Activated T-cell treated with anti-CD3 and anti-CD28 coated beads, Interleukin-2, amount 50 U/mL, for 48 hours (primary cell): ENCODE results near the gene EGF.
"Not testable (repeated sequence)": the region's sequence is repeated elsewhere in the genome, so short reads cannot be mapped to it uniquely, and the experiment has no call there.

ENCODE experiments used
- DNase-seq, 2 experiments: peaks; one replicate each; pipeline ENCODE4 v3.0.0-alpha.2; 2020

EGF gene

DNA sequence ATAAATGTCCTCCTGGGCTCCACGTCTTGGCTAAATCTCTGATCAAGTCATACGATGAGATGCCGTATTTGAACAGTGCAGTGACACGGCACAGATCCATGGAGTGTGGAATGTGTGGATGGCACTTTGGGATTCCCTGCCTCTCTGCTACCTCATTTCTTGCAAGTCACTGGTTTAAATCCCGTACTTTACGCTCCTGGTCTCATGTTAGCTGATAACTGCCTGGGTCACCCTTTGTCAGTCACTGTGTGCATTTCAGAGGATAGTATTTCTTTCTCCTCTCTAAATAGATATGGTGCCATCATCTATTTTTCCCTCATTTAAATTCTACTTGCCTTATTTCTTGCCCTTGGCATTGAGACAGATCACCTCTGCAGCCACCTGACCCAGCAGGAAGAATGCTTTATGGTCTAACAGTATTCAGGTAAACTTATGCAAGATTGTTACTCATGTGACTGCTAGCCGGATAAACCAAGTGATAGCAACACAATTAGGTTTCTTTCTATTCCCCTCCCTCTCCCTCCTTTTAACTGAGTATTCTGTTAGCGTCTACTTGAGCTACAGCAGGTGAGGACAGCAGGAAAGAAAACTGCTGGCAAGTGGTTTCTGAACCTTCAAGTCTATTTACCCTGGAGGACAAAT lies 2.8 kb downstream of the EGF start:
- DNase-seq, result no peak

GRCh38 chr4:109916027-109916409 lies 3.3 kb downstream of the EGF start:
- no peak for DNase-seq

GRCh38 chr4:109921384-109921808 lies 8.7 kb downstream of the EGF start:
- no peak for DNase-seq

DNA sequence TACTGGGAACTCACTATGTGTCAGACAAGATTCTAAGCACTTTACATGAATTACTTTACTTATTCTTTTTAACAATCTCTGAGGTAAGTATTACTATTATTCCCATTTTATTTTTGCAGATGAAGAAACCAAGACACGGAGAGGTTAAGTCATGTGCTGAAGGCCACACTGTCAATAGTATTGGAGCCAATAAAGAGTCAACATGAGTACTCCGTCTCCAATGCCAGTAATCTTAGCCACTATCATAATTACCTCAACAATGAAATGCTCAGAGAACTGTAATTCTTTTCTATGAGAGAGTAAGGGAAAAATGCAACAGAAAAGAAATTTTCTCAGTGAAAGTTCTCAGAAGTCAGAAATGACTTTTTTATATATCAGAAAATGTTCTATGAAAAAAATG lies 12.7 kb downstream of the EGF start:
- DNase-seq, result no peak

DNA sequence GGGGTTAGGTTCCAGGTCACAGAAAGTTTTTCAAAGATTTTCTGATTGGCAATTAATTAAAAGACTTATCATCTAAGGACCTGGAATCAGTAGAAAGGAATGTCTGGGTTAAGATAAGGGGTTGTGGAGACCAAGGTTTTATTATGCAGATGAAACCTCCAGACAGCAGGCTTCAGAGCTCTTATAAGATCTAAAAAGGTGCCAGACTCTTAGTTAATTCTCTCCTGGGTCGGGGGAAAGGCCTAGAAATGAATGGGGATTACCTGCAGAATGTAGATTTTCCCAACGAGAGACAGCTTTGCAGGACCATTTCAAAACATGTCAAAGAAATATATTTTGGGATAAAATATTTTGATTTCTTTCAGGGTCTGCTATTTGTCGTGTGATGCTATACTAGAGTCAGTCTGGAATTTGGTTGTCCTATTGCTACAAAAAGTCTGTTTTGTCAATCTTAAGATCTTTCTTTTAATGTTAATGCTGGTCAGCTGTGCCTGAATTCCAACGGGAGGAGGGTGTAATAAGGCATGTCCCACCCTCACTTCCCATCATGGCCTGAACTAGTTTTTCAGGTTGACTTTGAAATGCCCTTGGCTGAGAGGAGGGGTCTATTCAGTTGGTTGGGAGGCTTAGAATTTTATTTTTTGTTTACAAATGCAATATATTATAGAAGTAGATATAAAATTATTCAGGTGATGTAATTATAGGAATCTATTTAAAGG lies 15.8 kb downstream of the EGF start:
- DNase-seq, result no peak

- no peak for DNase-seq
Observed at GRCh38 chr4:109930464-109930863, 17.8 kb downstream of the EGF start.

GRCh38 chr4:109930872-109931271 lies 18.2 kb downstream of the EGF start:
- no peak for DNase-seq

GRCh38 chr4:109931318-109931717 lies 18.6 kb downstream of the EGF start:
- DNase-seq, result no peak

- not testable (repeated sequence) for DNase-seq
Observed at GRCh38 chr4:109937352-109937751, 24.7 kb downstream of the EGF start.

- no peak for DNase-seq
Observed at GRCh38 chr4:109939190-109939589, 26.5 kb downstream of the EGF start.

DNA sequence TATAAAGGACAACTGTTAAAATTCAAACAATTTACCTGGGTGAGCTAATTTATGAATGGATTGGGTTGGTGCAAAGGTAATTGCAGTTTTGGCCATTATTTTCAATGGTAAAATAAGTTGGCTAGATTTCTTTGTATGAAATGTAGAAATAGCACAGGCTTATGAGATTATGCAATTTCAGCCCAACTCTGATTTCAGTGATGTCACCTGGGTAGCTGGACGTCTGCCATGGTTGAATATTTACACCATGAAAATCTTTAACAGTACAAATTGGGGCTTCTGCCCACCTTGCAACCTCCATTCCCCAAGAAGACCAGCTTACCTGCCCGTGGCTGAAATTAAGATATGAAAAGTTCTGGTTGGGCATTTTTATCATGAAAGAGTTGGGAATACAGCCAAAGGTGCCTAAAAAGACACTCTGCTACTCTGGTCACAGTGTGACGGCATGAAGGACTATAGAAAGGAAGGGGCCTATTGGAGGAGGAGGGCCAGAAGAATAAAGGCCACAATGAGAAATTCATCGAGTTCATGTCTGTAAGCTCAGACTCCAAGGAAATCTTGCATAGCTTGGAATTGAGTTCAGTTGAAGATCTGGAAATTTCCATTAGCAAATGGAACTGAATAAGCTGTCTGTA lies 29.7 kb downstream of the EGF start:
- no peak for DNase-seq

DNA sequence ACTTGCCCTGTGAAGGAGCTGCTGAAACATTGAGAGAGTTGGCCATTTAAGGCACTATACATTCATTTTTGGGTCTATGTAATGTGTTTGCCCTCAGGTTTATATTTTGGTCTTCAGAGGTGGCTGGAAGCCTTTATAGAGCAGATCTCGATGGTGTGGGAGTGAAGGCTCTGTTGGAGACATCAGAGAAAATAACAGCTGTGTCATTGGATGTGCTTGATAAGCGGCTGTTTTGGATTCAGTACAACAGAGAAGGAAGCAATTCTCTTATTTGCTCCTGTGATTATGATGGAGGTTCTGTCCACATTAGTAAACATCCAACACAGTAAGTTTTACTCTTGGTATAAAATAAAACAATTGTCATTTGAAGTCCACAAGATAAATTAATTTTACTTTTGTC lies 31.1 kb downstream of the EGF start:
- no peak for DNase-seq

- DNase-seq, result no peak
Observed at GRCh38 chr4:109944591-109944990, 31.9 kb downstream of the EGF start.

- DNase-seq, result peak; percentile 49 to 66
Observed at GRCh38 chr4:109945056-109945455, 32.4 kb downstream of the EGF start.

- DNase-seq, result no peak
Observed at GRCh38 chr4:109946120-109946519, 33.4 kb downstream of the EGF start.

DNA sequence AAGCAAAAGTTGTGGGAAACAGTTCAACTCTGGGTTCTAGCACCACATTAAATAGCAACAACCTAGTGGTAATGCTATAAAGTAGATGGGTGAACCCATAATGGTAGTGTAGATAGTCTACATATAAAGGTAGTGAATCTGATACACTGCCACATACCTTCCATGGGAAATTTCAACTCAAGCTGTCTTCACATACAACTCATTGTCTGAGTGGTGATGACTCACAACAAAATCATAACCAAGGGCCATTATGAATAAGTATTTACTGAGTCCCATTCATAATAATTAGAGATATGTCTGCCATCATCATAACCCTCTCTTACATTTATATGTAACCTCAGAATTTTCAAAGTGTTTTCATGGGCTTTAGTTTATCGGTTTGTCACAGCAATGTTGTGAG lies 34.8 kb downstream of the EGF start:
- no peak for DNase-seq

DNA sequence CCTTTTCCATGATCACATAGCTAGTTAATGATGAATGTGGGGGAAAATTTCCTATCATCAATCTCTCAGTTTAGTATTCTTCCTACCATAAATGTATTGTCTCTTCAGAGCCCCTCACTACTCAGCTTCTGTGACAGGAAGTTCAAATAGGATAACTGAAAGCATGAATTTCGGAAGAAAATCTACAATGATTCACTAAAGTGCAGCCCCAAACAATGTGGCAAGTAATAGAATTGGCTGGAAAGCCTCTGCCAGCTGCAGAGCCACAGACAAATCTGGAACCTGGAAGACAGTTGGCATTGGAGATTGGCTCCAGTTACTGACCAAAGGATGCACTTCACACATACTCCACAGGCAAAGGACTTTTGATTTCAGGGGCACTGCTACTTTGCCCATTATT lies 35.2 kb downstream of the EGF start:
- peak in 1 of 2 experiments; percentile 32 for DNase-seq

GRCh38 chr4:109949099-109949718 lies 36.5 kb downstream of the EGF start:
- DNase-seq, result peak; percentile 50 to 60

DNA sequence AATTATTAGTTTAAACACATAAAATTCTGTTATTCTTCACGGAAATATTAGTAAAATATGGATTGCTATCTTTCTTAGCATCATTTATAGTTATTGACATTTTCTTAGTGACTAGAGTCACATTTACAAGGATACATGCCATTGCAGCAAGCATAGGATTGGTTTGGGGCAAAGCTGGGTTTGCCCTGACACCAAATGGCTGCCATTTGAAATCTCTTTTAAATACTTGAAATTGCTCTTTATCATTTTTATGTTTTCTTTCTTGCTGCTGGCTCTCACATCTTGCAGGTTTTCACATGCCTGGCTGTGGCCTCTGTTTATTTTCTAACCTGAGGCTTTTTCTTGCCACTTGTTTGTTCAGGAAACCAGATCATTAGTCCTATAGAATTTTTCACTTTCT lies 39.9 kb downstream of the EGF start:
- no peak for DNase-seq

GRCh38 chr4:109953556-109953955 lies 40.9 kb downstream of the EGF start:
- no peak for DNase-seq

GRCh38 chr4:109955146-109955545 lies 42.5 kb downstream of the EGF start:
- no peak for DNase-seq

GRCh38 chr4:109957227-109957626 lies 44.5 kb downstream of the EGF start:
- no peak for DNase-seq

DNA sequence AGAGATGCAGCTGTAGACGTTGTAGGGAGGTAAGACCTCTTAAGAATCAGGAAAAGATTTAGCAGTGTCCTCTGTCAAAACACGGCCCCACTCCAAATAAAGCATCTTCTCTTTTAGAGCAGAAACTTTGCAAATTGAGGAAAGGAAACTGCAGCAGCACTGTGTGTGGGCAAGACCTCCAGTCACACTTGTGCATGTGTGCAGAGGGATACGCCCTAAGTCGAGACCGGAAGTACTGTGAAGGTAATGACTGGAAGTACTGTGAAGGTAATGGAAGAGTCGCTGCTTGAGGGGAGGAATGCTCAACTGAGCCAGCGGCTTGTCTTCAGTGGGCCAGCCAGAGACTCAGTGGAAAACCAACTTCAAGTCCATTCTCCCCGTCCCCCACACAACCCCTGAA lies 46.5 kb downstream of the EGF start:
- DNase-seq, result no peak

DNA sequence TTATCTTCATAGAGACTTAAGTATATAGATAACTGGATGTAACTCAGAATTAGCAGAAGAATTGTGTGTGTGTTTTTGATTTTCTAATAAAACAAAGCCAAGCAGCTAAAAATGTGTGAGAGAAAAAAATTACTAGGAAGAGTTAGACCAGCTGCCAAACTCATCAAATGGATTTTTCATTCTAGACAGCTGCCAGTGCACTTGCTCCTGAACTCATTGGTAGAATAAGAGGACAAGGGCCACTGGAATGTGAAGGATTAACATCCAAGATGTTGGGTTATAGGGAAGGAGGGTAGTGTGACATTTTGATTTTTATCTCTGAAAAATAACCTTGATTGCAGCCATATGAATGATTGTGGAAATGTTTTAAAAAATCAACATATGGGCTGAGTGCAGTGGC lies 49.7 kb downstream of the EGF start:
- no peak for DNase-seq
